HG02759 (cell line): Measurements from ENCODE around the gene RBFOX1.

Experiments
- ATAC-seq: cut with Tn5 transposase; IDR thresholded peaks from one replicate; pipeline ENCODE4 v1.9.1; 2021; ENCODE audit warnings: mild to moderate bottlenecking, moderate library complexity; ENCODE audit not compliant: unreplicated experiment

The RBFOX1 gene

GRCh38 chr16:7513429-7513828 is 180.8 kb downstream of the RBFOX1 start:
- no peak for ATAC-seq

DNA sequence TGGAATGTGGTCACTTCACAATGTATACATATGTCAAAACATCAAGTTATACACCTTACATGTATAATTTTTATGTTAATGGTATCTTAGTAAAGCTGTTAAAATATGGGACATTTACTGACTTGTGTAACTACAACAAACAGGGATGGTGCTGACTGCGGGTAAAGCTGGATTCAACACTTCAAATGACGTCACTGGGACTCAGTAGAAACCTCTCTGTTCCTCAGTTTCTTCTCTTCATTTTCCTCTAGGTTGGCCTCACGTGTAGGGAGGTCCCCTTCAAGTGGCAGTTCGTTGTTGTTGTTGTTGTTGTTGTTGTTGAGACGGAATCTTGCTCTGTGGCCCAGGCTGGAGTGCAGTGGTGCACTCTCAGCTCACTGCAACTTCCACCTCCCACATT is 182.9 kb downstream of the RBFOX1 start:
- ATAC-seq, result no peak

- no peak for ATAC-seq
These were observed 184.9 kb downstream of the RBFOX1 start for GRCh38 chr16:7517496-7517895.

GRCh38 chr16:7518158-7518557 is 185.5 kb downstream of the RBFOX1 start:
- no peak for ATAC-seq

GRCh38 chr16:7521834-7522233 is 189.2 kb downstream of the RBFOX1 start:
- ATAC-seq, result no peak

DNA sequence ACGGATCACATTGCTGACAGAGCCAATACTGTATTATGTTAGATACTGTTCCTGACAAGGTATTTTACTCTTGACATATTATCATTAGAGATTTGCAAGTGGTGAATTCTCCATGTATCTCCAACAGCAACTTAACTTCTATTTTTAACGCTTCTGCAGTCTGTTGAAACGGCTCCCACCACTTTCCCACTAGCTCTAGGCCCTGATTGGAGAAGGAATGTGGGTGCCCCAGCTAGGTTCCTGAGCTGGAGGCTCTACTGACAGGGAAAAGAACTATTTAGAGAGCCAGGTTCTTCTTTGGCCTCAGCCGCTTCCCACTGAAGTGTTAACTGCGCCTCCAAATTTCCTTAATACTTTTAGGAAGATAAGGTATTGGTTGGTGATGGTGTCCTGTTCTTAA is 191.8 kb downstream of the RBFOX1 start:
- ATAC-seq, result no peak

DNA sequence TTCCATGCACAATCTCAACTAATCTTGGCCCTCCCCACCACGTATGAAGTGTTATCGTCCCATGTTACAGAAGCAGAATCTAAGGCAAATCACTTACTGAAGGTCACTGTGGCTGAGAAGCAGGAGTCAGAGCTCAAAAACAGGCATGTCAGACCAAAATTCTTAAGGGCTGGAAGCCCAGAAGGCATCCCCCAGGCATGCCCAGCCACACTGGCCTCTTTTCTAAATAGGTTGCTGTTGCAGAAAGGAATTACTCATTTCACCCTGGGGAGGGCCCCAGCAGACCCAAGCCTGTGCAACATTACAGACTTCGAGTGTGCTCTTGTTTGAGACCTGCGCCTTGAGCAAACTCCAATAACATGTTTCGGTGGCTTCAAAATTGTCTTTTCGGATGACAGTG is 194.1 kb downstream of the RBFOX1 start:
- ATAC-seq, result no peak

DNA sequence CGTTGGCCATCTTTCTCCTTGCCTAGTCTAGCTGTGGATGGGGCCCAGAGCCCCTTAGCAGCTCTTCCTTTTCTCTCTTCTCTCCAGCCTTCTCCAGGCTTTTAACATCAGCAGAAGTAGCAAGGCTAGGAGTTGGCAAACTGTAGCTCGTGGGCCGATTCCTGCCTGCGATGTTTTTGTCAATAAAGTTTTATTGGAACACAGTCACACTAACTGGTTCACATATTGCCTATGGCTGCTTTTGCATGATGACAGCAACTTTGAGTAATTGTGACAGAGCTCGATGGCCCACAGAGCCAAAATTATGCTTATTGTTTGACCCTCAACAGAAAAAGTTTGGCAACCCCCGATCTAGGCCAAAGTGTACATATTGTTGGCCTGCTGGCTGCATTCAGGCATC is 199.9 kb downstream of the RBFOX1 start:
- no peak for ATAC-seq

GRCh38 chr16:7534749-7535148 is 202.1 kb downstream of the RBFOX1 start:
- no peak for ATAC-seq

DNA sequence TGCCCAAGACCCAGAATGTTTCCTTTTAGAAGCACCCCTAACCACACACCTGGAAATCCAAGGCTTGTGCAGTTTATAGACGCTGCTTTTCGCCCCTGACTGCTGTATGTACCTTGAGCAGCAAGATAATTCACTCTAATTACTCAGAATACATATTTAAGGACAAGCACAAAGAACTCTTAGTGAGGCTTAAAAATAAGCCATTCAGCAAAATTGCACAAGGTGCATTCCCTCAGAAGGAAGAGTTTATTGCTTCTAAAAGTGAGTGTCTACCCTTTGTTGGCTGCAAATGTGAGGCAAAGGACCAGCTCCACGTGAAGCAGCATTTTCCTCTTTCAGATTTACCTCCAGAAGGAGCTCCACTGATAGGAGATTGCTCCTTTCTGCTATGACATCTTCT is 208.4 kb downstream of the RBFOX1 start:
- ATAC-seq, result no peak

DNA sequence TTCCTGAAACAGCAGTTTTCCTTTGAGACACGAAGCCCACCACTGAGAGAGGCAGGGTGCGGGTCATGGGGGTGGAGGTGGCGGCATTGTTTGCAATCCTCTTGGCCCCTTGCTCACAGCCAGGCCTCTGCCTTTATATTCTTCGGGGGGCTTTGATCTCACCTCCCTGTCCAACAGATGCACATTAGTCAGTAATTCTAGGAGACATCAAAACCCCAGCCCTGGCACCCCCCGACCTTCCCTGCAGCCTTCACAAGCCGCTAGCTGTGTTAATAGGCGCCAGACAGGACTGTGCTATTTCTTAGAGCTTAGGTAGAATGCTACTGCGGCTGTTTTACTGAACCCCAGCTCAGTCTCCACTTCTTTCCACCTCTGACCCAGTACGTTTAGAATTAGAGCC is 212.6 kb downstream of the RBFOX1 start:
- ATAC-seq, result no peak

DNA sequence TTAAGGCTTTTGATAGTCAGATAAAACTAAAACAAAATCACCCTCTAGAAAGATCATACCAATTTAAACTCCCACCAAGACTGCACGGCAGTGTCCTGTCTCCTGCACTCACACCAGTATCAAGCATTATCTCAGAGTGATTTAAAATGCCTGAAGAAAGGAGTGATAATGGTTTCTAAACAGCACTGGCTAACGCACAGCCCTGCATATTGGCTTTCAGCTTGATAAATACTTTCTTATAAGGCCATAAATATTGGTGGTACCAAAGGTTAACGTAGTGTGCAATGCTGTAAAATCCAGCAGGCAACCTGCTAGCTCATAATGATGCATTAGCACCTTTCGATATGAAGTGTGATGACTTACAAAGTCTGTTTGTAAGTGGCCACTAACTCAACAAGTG is 214.3 kb downstream of the RBFOX1 start:
- ATAC-seq, result no peak

GRCh38 chr16:7547736-7548135 is 215.1 kb downstream of the RBFOX1 start:
- ATAC-seq, result no peak

GRCh38 chr16:7548796-7549318 is 216.2 kb downstream of the RBFOX1 start:
- no peak for ATAC-seq

- ATAC-seq, result no peak
These were observed 217.5 kb downstream of the RBFOX1 start for GRCh38 chr16:7550096-7550495.

GRCh38 chr16:7555459-7555858 is 222.8 kb downstream of the RBFOX1 start:
- ATAC-seq, result no peak

- ATAC-seq, result no peak
These were observed 229.3 kb downstream of the RBFOX1 start for GRCh38 chr16:7561908-7562405.

- no peak for ATAC-seq
These were observed 233.7 kb downstream of the RBFOX1 start for GRCh38 chr16:7566360-7566759.

DNA sequence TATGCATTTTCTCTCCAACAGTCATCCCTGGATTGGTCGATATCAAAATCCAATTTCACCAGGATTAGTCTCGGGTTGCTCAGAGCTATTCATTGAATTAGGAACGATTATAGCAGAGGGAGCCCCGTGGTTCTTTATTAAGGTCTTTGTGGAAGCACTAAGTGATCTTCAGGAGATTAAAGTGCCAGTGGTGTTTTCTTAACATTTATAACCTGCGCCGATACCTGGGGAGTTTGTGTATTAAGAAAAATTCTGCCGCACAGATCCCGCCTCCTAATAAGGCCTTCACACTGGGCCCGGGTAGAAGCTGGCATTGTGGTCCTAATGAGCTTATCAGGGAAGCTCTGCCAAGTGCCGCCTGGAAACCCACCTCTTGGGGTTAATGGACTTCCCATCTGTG is 238.7 kb downstream of the RBFOX1 start:
- no peak for ATAC-seq

DNA sequence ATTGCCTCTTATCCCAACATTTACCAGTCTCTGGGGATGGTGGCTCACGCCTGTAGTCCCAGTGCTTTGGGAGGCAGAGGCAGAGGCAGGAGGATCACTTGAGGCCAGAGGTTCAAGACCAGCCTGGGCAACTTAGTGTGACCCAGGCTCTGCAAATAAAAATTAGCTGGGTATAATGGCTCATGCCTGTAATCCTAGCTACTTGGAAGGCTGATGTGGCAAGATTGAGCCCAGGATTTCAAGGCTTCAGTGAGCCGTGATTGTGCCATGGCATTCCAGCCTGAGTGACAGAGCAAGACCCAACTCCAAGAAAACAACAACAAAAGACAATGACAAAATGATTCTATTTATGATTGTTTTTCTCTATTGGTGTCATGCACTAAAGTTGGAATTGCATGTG is 244.9 kb downstream of the RBFOX1 start:
- ATAC-seq, result no peak

- no peak for ATAC-seq
These were observed 246.8 kb downstream of the RBFOX1 start for GRCh38 chr16:7579454-7579853.

- ATAC-seq, result no peak
These were observed 248.5 kb downstream of the RBFOX1 start for GRCh38 chr16:7581175-7581574.

GRCh38 chr16:7583396-7583795 is 250.8 kb downstream of the RBFOX1 start:
- no peak for ATAC-seq
